Stimulated activated naive CD4-positive, alpha-beta T cell (primary cell): Measurements from ENCODE around the gene ERP44.
"Not testable (repeated sequence)": the region's sequence is repeated elsewhere in the genome, so short reads cannot be mapped to it uniquely, and the experiment has no call there.

ENCODE experiments used
- DNase-seq, 6 experiments: peaks; one replicate each; lab custom pipeline; 2025; lab: John Stamatoyannopoulos, UW

ERP44 gene

GRCh38 chr9:100098887-100099721, at the start of gene ERP44, which contains the start of gene INVS:
ERP44 (minus strand) TSS chr9:100099000; CDS start chr9:100098840, 160 bp downstream.
INVS (plus strand) TSS chr9:100099243; CDS start chr9:100104522, 5,279 bp downstream.
- peak; percentile 88 to 97 (median 94) for DNase-seq

GRCh38 chr9:100145976-100146375, 47.2 kb upstream of the ERP44 start:
- not testable (repeated sequence) for DNase-seq

GRCh38 chr9:100145167-100145934, 46.6 kb upstream of the ERP44 start:
- not testable (repeated sequence) for DNase-seq

- not testable (repeated sequence) for DNase-seq
Measured at GRCh38 chr9:100141862-100142261, 43.1 kb upstream of the ERP44 start.

GRCh38 chr9:100140303-100140702, 41.5 kb upstream of the ERP44 start:
- DNase-seq = not testable (repeated sequence)

- DNase-seq = not testable (repeated sequence)
Measured at GRCh38 chr9:100136799-100137198, 38.0 kb upstream of the ERP44 start.

- DNase-seq = no peak
Measured at GRCh38 chr9:100134731-100135130, 35.9 kb upstream of the ERP44 start.

GRCh38 chr9:100131875-100132430, 33.2 kb upstream of the ERP44 start:
- DNase-seq = no peak

- no peak for DNase-seq
Measured at GRCh38 chr9:100131216-100131615, 32.4 kb upstream of the ERP44 start.

- DNase-seq = no peak
Measured at GRCh38 chr9:100129772-100130171, 31.0 kb upstream of the ERP44 start.

- DNase-seq = no peak
Measured at GRCh38 chr9:100126423-100126822, 27.6 kb upstream of the ERP44 start.

- no peak for DNase-seq
Measured at GRCh38 chr9:100125910-100126309, 27.1 kb upstream of the ERP44 start.

- no peak for DNase-seq
Measured at GRCh38 chr9:100125236-100125635, 26.4 kb upstream of the ERP44 start.

GRCh38 chr9:100120286-100120685, 21.5 kb upstream of the ERP44 start:
- DNase-seq = no peak

- DNase-seq = no peak
Measured at GRCh38 chr9:100117316-100117715, 18.5 kb upstream of the ERP44 start.

- no peak for DNase-seq
Measured at GRCh38 chr9:100112677-100113336, 14.0 kb upstream of the ERP44 start.

- DNase-seq = no peak
Measured at GRCh38 chr9:100111235-100111634, 12.4 kb upstream of the ERP44 start.

- DNase-seq = no peak
Measured at GRCh38 chr9:100108559-100108958, 9.8 kb upstream of the ERP44 start.

GRCh38 chr9:100106616-100107015, 7.8 kb upstream of the ERP44 start:
- DNase-seq = no peak

GRCh38 chr9:100105861-100106260, 7.1 kb upstream of the ERP44 start:
- DNase-seq = no peak

- DNase-seq = no peak
Measured at GRCh38 chr9:100104314-100104713, 5.5 kb upstream of the ERP44 start.

- DNase-seq = no peak
Measured at GRCh38 chr9:100101608-100102007, 2.8 kb upstream of the ERP44 start.
